Measurements from ENCODE around the gene NRXN3. TPM values are rescaled to one million over a fixed set of nuclear protein-coding genes. Genes with fewer than 3 reads are reported as not detected.

The NRXN3 gene
- total RNA-seq, 1 experiment from 2014 or later, result 1.1 TPM

DNA sequence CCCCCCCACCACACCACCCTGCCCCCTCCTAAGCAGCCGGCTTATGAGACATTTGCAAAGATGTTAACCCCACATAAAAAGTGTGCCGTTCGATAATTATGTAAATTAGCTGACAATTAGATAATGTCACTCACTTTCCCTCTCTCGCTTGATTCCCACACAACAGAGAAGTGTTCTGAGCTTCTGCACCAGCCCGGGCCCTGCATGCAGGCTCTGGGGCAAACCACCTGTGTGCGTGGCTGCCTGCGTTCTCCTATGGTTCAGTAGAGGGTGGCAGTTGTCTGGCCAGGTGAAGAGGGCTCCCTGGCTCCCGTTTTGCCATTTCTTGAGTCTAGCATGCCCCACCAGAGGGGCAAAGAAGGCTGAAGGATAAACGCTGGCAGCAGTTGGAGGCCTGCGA lies 68.0 kb downstream of the NRXN3 start:
- intact Hi-C loops (cut with micrococcal nuclease), result no loop called here
- ATAC-seq (no peak), DNase-seq (no peak)
- no TSS peak for BruUV-seq (replicated peaks)
- Histone ChIP-seq H3K36me3 (ENCODE audit: low read depth, low read length) (no peaks in the 10 kb centered on the region), H3K27ac (ENCODE audit: low read length) (no peak overlapping the region), H3F3A (ENCODE audit: low read length, unreplicated experiment) (no peaks in the 10 kb centered on the region), H3K9me2 (replicated peaks; ENCODE audit: low read length) (no peaks in the 10 kb centered on the region), H3K4me3 (ENCODE audit: low read length) (no peak overlapping the region), H4K20me1 (ENCODE audit: low read length) (no peaks in the 10 kb centered on the region), H3K79me2 (ENCODE audit: low read length) (no peaks in the 10 kb centered on the region), H3K4me2 (ENCODE audit: low read length) (no peak overlapping the region), H3K9ac (ENCODE audit: low read length) (no peak overlapping the region), H3K4me1 (ENCODE audit: insufficient read depth, low read length) (no peaks in the 10 kb centered on the region), H3K27me3 (ENCODE audit: low read length) (0 out of 2 replicates have a peak, but pooled peaks cover 4% of the 10 kb centered on the region), H3K9me3 (ENCODE audit: low read length) (no peaks in the 10 kb centered on the region), H2AFZ (ENCODE audit: low read length) (no peak overlapping the region)
- ChIA-PET POLR2A (ENCODE audit: unreplicated experiment) (no interaction called here), CTCF (no interaction called here)
- TF ChIP-seq, protein P1, sequence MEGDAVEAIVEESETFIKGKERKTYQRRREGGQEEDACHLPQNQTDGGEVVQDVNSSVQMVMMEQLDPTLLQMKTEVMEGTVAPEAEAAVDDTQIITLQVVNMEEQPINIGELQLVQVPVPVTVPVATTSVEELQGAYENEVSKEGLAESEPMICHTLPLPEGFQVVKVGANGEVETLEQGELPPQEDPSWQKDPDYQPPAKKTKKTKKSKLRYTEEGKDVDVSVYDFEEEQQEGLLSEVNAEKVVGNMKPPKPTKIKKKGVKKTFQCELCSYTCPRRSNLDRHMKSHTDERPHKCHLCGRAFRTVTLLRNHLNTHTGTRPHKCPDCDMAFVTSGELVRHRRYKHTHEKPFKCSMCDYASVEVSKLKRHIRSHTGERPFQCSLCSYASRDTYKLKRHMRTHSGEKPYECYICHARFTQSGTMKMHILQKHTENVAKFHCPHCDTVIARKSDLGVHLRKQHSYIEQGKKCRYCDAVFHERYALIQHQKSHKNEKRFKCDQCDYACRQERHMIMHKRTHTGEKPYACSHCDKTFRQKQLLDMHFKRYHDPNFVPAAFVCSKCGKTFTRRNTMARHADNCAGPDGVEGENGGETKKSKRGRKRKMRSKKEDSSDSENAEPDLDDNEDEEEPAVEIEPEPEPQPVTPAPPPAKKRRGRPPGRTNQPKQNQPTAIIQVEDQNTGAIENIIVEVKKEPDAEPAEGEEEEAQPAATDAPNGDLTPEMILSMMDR (conservative IDR thresholded peaks at IDR 0.05; ENCODE audit: low read depth, low read length), result no peak
- TF ChIP-seq EZH2phosphoT487 (IDR thresholded peaks at IDR 0.05; ENCODE audit: borderline replicate concordance, low read length) (no peak), EZH2 (IDR thresholded peaks at IDR 0.05; ENCODE audit: low read length, unreplicated experiment) (no peak)

DNA sequence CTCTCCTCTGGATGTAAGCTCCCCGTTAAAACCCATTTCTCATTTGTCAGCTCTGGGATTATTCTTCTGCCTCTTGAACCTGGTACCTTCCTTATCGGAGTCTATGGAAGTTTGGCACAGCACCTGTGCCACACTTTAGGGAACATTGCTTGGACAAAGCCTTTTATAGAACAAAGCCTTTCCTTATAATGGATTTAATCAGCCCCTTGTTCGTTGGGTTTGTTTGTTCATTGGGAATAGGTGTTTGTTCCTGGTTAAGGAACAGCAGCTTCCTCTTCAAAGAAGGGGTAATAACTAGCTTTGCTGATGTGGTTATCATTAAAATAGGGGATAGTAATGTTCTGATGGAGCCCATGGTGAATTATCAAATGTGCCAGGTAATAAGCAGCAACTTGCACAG lies 70.4 kb downstream of the NRXN3 start:
- H3K9me3 ChIP-seq (ENCODE audit: low read length), result no peaks in the 10 kb centered on the region
- ChIA-PET POLR2A (ENCODE audit: unreplicated experiment) (no interaction called here), CTCF (no interaction called here)
- intact Hi-C loops (cut with micrococcal nuclease), result no loop called here
- no peak overlapping the region for H2AFZ ChIP-seq (ENCODE audit: low read length)
- no peaks in the 10 kb centered on the region for H3K36me3 ChIP-seq (ENCODE audit: low read depth, low read length)
- no peaks in the 10 kb centered on the region for H3F3A ChIP-seq (ENCODE audit: low read length, unreplicated experiment)
- no peak for ATAC-seq
- DNase-seq, result no peak
- BruUV-seq (replicated peaks), result no TSS peak
- no peak overlapping the region for H3K9ac ChIP-seq (ENCODE audit: low read length)
- TF ChIP-seq, protein P1 (conservative IDR thresholded peaks at IDR 0.05; ENCODE audit: low read depth, low read length), result no peak
- H3K4me3 ChIP-seq (ENCODE audit: low read length), result no peak overlapping the region
- H3K79me2 ChIP-seq (ENCODE audit: low read length), result no peaks in the 10 kb centered on the region
- no peak overlapping the region for H3K4me2 ChIP-seq (ENCODE audit: low read length)
- no peaks in the 10 kb centered on the region for H3K4me1 ChIP-seq (ENCODE audit: insufficient read depth, low read length)
- 0 out of 2 replicates have a peak, but pooled peaks cover 4% of the 10 kb centered on the region for H3K27me3 ChIP-seq (ENCODE audit: low read length)
- no peaks in the 10 kb centered on the region for H4K20me1 ChIP-seq (ENCODE audit: low read length)
- H3K27ac ChIP-seq (ENCODE audit: low read length), result no peak overlapping the region
- no peaks in the 10 kb centered on the region for H3K9me2 ChIP-seq (replicated peaks; ENCODE audit: low read length)

DNA sequence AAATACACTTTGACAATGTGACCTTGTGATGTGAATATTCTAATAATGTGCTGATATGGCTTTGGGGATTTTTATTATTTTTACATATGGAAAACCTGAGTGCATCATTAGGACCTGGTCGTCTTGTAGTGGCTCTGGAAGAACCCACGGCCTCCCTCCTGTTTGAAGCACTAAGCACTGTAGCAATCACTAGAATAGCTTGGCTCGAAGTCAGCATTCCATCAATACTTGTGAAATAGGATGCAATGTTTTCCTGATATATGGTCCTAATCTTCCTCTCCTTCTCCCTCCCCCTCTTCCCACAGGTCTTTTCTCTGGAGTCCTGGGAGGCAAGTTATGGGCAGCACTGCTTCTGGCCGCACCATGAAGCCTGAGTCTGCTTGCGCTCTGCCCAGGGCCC lies 71.9 kb downstream of the NRXN3 start:
- DNase-seq (no peak), ATAC-seq (no peak)
- H4K20me1 ChIP-seq (ENCODE audit: low read length), result no peaks in the 10 kb centered on the region
- TF ChIP-seq EZH2 (IDR thresholded peaks at IDR 0.05; ENCODE audit: low read length, unreplicated experiment), result no peak
- no peak for TF ChIP-seq EZH2phosphoT487 (IDR thresholded peaks at IDR 0.05; ENCODE audit: borderline replicate concordance, low read length)
- TF ChIP-seq, protein P1 (conservative IDR thresholded peaks at IDR 0.05; ENCODE audit: low read depth, low read length), result no peak
- ChIA-PET CTCF (no interaction called here), POLR2A (ENCODE audit: unreplicated experiment) (no interaction called here)
- H3K9me2 ChIP-seq (replicated peaks; ENCODE audit: low read length), result no peaks in the 10 kb centered on the region
- no peak overlapping the region for H2AFZ ChIP-seq (ENCODE audit: low read length)
- H3K4me3 ChIP-seq (ENCODE audit: low read length), result no peak overlapping the region
- no peaks in the 10 kb centered on the region for H3K36me3 ChIP-seq (ENCODE audit: low read depth, low read length)
- no peaks in the 10 kb centered on the region for H3K79me2 ChIP-seq (ENCODE audit: low read length)
- BruUV-seq (replicated peaks), result no TSS peak
- 0 out of 2 replicates have a peak, but pooled peaks cover 4% of the 10 kb centered on the region for H3K27me3 ChIP-seq (ENCODE audit: low read length)
- H3K27ac ChIP-seq (ENCODE audit: low read length), result no peak overlapping the region
- H3K9ac ChIP-seq (ENCODE audit: low read length), result no peak overlapping the region
- no peak overlapping the region for H3K4me2 ChIP-seq (ENCODE audit: low read length)
- H3F3A ChIP-seq (ENCODE audit: low read length, unreplicated experiment), result no peaks in the 10 kb centered on the region
- intact Hi-C loops (cut with micrococcal nuclease), result no loop called here
- no peaks in the 10 kb centered on the region for H3K9me3 ChIP-seq (ENCODE audit: low read length)
- no peaks in the 10 kb centered on the region for H3K4me1 ChIP-seq (ENCODE audit: insufficient read depth, low read length)
